SH-SY5Y (cell line): ENCODE data around the gene ADAMTS13.

Experiments
- GATA2 ChIP-seq: IDR thresholded peaks from 2 replicates; pipeline ENCODE4 v1.6.1; 2011; ENCODE audit warnings: mild to moderate bottlenecking, low read depth, low read length
- GATA3 ChIP-seq: IDR thresholded peaks from 2 replicates; pipeline ENCODE4 v1.6.1; 2011; ENCODE audit warnings: low read depth, mild to moderate bottlenecking, low read length, moderate library complexity

DNA sequence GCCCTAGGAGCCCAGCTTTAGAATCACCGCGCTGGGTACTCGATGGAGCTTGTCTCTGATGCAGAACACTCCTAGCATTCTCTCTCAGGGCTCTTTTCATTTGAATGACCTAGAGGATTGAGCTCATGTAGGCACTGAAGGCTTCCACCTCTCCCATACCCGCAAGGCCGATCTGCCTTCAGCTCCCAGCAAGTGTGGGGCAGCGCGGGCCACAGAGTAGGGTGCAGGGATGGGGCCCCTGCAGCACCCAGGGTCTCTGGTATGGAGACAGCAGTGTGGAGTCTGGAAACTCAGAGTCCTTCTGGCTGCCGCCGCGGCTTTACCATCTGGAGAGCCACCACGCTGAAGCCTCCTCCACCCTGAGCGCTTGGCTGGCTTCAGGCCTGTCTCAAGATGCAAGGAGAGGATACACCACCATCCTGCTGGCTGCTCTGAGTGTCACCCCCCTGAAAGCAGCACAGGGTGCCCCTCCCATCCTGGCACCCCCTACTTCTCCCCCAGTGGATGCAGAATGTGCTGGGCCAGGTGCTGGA is 33.1 kb upstream of the ADAMTS13 start:
- TF ChIP-seq GATA2 (no peak), GATA3 (no peak)
